Panc1 (cell line): ENCODE results near the gene ZFC3H1. TPM values are rescaled to one million over a fixed set of nuclear protein-coding genes. Genes with fewer than 3 reads are reported as not detected.
"Not testable (repeated sequence)": the region's sequence is repeated elsewhere in the genome, so short reads cannot be mapped to it uniquely, and the experiment has no call there.

ENCODE experiments used
- ATAC-seq: fragments of 200-7000 bp; cut with Tn5 transposase; 2 replicates; pipeline ENCODE4 v1.9.1; 2020; ENCODE audit warnings: mild to moderate bottlenecking, moderate library complexity
- BruUV-seq: library from RNA; stranded (reverse); fragments of 400-500 nt; replicated peaks from 2 replicates; lab custom pipeline; 2021; lab: Mats Ljungman, UMichigan
- CTCF ChIA-PET: fragments of 300-600 bp; sonication (Branson Sonifier 250); formaldehyde crosslinking; loops from one replicate; lab custom pipeline; 2022; ENCODE audit warnings: antibody characterized with exemption; lab: Charles Lee
- POLR2A ChIA-PET: fragments of 300-600 bp; sonication (Branson Sonifier 250); formaldehyde crosslinking; loops from one replicate; lab custom pipeline; 2022; ENCODE audit warnings: antibody characterized with exemption; lab: Charles Lee
- DNase-seq: peaks from one replicate; pipeline ENCODE4 v3.0.0-alpha.2; 2010; ENCODE audit warnings: low read depth, low spot score
- H3K27ac ChIP-seq: 2 replicates; pipeline ENCODE4 v1.5.1; 2011; ENCODE audit warnings: mild to moderate bottlenecking, low read length, inconsistent platforms
- H3K27me3 ChIP-seq: fragments of 200-500 bp; sonication (Bioruptor generic); 2 replicates; pipeline ENCODE4 v1.6.0; 2014; ENCODE audit warnings: low read length, inconsistent platforms; ENCODE audit not compliant: control insufficient read depth, insufficient read depth
- H3K36me3 ChIP-seq: fragments of 200-500 bp; sonication (Bioruptor generic); 2 replicates; pipeline ENCODE4 v1.5.1; 2014; ENCODE audit warnings: inconsistent platforms, mild to moderate bottlenecking, low read length, moderate library complexity; ENCODE audit not compliant: control insufficient read depth, insufficient read depth
- H3K4me1 ChIP-seq: 2 replicates; pipeline ENCODE4 v1.5.1; 2011; ENCODE audit warnings: inconsistent platforms, mild to moderate bottlenecking, low read length, moderate library complexity; ENCODE audit not compliant: control insufficient read depth, insufficient read depth
- H3K4me3 ChIP-seq, 2 experiments: 2 replicates each; pipeline ENCODE4 v1.5.1; 2011 to 2012; ENCODE audit warnings: low read depth in 2 of 2, low read length in 2 of 2, mild to moderate bottlenecking in 2 of 2, inconsistent platforms in 1 of 2, moderate library complexity in 1 of 2
- H3K9me3 ChIP-seq: fragments of 200-500 bp; sonication (Bioruptor generic); 2 replicates; pipeline ENCODE4 v1.5.1; 2014; ENCODE audit warnings: low read depth, mild to moderate bottlenecking, inconsistent platforms, low read length, moderate library complexity; ENCODE audit not compliant: control insufficient read depth, insufficient read depth
- POLR2AphosphoS5 ChIP-seq: IDR thresholded peaks from 2 replicates; pipeline ENCODE4 v1.6.1; 2012; ENCODE audit warnings: mild to moderate bottlenecking, low read depth, low read length, moderate library complexity
- SIN3A ChIP-seq: IDR thresholded peaks from 2 replicates; pipeline ENCODE4 v1.6.1; 2012; ENCODE audit warnings: low read depth, mild to moderate bottlenecking, low read length, moderate library complexity, borderline replicate concordance; ENCODE audit not compliant: insufficient read depth
- TCF7L2 ChIP-seq: IDR thresholded peaks from 2 replicates; pipeline ENCODE4 v1.6.1; 2011; ENCODE audit warnings: mild to moderate bottlenecking, low read depth, low read length, inconsistent platforms
- in situ Hi-C: cut with HindIII; loops from 2 replicates; pipeline ENCODE4 v1.10.0; 2016; ENCODE audit warnings: low sequenced_read_pairs, low pct_unique_long_range_greater_than_20kb
- intact Hi-C: fragments of 100-400 bp; cut with micrococcal nuclease; formaldehyde crosslinking; loops from one replicate; pipeline ENCODE4 v1.10.0; 2022; ENCODE audit not compliant: unreplicated experiment
- total RNA-seq: library from RNA; stranded (reverse); gene quantifications from one replicate; pipeline ENCODE4 v1.2.1, GENCODE V29; 2021; ENCODE audit not compliant: unreplicated experiment
- TF ChIP-seq, protein P1 (sequence below), 2 experiments: IDR thresholded peaks; 2 replicates each; pipeline ENCODE4 v1.6.1; 2011 to 2012; ENCODE audit warnings: low read depth in 2 of 2, control low read depth in 1 of 2, low read length in 1 of 2, mild to moderate bottlenecking in 1 of 2, moderate library complexity in 1 of 2; ENCODE audit not compliant: insufficient read depth in 1 of 2
- TF ChIP-seq, protein P2 (sequence below): fragments of 450-650 bp; IDR thresholded peaks from 2 replicates; pipeline ENCODE4 v1.5.1; 2017; ENCODE audit warnings: mild to moderate bottlenecking

The ZFC3H1 gene
- total RNA-seq, 1 experiment from 2014 or later: 38.2 TPM

DNA sequence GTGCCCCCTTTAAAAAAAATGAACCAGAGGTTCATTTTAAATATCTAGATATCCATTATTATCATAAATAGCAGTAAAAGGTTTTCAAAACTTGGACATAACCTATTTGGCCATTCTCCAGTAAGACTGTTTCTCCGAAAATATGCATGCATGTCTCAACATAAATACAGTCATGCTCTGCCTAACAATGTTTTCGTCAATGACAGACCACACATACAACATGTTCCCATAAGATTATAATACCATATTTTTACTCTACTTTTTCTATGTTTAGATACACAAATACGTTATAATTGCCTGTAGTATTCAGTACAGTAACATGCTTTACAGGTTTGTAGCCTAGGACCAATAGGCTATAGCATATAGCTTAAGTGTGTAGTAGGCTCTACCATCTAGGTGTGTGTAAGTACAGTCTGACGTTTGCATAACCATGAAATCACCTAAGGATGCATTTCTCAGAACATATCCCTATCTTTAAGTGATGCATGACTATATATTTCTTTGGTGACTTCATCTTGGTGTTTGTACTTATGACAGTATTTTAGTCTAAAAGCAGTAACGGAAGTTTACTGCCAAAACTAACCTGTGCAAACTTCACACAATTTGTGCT, 25.4 kb upstream of the ZFC3H1 start:
- in situ Hi-C loops: no loop called here
- TF ChIP-seq, protein P1, sequence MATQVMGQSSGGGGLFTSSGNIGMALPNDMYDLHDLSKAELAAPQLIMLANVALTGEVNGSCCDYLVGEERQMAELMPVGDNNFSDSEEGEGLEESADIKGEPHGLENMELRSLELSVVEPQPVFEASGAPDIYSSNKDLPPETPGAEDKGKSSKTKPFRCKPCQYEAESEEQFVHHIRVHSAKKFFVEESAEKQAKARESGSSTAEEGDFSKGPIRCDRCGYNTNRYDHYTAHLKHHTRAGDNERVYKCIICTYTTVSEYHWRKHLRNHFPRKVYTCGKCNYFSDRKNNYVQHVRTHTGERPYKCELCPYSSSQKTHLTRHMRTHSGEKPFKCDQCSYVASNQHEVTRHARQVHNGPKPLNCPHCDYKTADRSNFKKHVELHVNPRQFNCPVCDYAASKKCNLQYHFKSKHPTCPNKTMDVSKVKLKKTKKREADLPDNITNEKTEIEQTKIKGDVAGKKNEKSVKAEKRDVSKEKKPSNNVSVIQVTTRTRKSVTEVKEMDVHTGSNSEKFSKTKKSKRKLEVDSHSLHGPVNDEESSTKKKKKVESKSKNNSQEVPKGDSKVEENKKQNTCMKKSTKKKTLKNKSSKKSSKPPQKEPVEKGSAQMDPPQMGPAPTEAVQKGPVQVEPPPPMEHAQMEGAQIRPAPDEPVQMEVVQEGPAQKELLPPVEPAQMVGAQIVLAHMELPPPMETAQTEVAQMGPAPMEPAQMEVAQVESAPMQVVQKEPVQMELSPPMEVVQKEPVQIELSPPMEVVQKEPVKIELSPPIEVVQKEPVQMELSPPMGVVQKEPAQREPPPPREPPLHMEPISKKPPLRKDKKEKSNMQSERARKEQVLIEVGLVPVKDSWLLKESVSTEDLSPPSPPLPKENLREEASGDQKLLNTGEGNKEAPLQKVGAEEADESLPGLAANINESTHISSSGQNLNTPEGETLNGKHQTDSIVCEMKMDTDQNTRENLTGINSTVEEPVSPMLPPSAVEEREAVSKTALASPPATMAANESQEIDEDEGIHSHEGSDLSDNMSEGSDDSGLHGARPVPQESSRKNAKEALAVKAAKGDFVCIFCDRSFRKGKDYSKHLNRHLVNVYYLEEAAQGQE (IDR thresholded peaks at IDR 0.05; ENCODE audit: insufficient read depth in 1 of 2, low read depth in 2 of 2, low read length in 1 of 2): no peak
- TF ChIP-seq, protein P2, sequence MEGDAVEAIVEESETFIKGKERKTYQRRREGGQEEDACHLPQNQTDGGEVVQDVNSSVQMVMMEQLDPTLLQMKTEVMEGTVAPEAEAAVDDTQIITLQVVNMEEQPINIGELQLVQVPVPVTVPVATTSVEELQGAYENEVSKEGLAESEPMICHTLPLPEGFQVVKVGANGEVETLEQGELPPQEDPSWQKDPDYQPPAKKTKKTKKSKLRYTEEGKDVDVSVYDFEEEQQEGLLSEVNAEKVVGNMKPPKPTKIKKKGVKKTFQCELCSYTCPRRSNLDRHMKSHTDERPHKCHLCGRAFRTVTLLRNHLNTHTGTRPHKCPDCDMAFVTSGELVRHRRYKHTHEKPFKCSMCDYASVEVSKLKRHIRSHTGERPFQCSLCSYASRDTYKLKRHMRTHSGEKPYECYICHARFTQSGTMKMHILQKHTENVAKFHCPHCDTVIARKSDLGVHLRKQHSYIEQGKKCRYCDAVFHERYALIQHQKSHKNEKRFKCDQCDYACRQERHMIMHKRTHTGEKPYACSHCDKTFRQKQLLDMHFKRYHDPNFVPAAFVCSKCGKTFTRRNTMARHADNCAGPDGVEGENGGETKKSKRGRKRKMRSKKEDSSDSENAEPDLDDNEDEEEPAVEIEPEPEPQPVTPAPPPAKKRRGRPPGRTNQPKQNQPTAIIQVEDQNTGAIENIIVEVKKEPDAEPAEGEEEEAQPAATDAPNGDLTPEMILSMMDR: no peak
- TF ChIP-seq TCF7L2: no peak
- TF ChIP-seq POLR2AphosphoS5: no peak
- no peak for TF ChIP-seq SIN3A

DNA sequence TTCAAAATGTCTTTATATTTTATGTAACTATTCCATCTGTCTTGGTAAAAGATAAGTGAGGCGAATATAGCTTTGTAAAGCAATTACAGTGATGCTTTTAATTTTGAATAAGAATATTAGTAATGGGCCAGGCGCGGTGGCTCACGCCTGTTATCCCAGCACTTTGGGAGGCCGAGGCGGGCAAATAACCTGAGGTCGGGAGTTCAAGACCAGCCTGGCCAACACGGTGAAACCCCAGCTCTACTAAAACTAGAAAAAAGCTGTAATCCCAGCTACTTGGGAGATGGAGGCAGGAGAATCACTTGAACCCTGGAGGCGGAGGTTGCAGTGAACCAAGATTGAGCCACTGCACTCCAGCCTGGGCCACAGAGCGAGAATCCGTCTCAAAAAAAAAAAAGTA, 23.5 kb upstream of the ZFC3H1 start:
- CTCF ChIA-PET: interaction anchor here (1.9 kb wide), 1 partner anchor 60 kb away, joined by 10 read pairs; no protein-coding TSS in a partner anchor
- DNase-seq, in situ Hi-C loops, H3K27me3 ChIP-seq, intact Hi-C loops, ATAC-seq, H3K36me3 ChIP-seq, H3K9me3 ChIP-seq, BruUV-seq: not testable (repeated sequence)
- POLR2A ChIA-PET: interaction anchor here (0.7 kb wide), 1 partner anchor 21 kb away, joined by 3 read pairs; no protein-coding TSS in a partner anchor
- peak overlapping the region; percentile 76 for H3K4me3 ChIP-seq
- H3K27ac ChIP-seq: peak overlapping the region; percentile 96
- H3K4me1 ChIP-seq: peaks cover 10% of the 10 kb centered on the region

More for the DNA sequence above, 25.4 kb upstream of the ZFC3H1 start:
- Histone ChIP-seq H3K27me3 (no peaks in the 10 kb centered on the region), H3K4me3 (no peak overlapping the region), H3K4me1 (peaks cover 10% of the 10 kb centered on the region), H3K9me3 (no peaks in the 10 kb centered on the region), H3K36me3 (no peaks in the 10 kb centered on the region; the same call in 1 of the 2 replicates), H3K27ac (no peak overlapping the region)
- CTCF ChIA-PET: no interaction called here
- no TSS peak for BruUV-seq
- ATAC-seq: no peak
- no peak for DNase-seq
- POLR2A ChIA-PET: no interaction called here
- intact Hi-C loops: no loop called here

- Histone ChIP-seq H3K27ac (peak overlapping the region; percentile 96), H3K4me1 (peaks cover 10% of the 10 kb centered on the region), H3K27me3 (no peaks in the 10 kb centered on the region), H3K4me3 (peak overlapping the region; percentile 76), H3K9me3 (no peaks in the 10 kb centered on the region), H3K36me3 (no peaks in the 10 kb centered on the region)
- TSS peak; percentile 90 for BruUV-seq
- ChIA-PET CTCF (interaction anchor here (1.9 kb wide), 1 partner anchor 61 kb away, joined by 10 read pairs; no protein-coding TSS in a partner anchor), POLR2A (interaction anchor here (0.7 to 1.8 kb wide), 2 partner anchors 22 kb away, joined by 3 to 16 read pairs; partner anchors contain the start of genes THAP2 and ZFC3H1)
- TF ChIP-seq SIN3A: no peak
- no peak for TF ChIP-seq TCF7L2
- TF ChIP-seq, protein P1 (IDR thresholded peaks at IDR 0.05; ENCODE audit: insufficient read depth in 1 of 2, low read depth in 2 of 2, low read length in 1 of 2): no peak
- TF ChIP-seq POLR2AphosphoS5: no peak
- TF ChIP-seq, protein P2: no peak
- intact Hi-C loops (no loop called here), in situ Hi-C loops (no loop called here)
- DNase-seq: no peak
- no peak for ATAC-seq
Observed at GRCh38 chr12:71686658-71687025, 23.0 kb upstream of the ZFC3H1 start.
